ENCODE measurements around the gene SMOC2.

DNA sequence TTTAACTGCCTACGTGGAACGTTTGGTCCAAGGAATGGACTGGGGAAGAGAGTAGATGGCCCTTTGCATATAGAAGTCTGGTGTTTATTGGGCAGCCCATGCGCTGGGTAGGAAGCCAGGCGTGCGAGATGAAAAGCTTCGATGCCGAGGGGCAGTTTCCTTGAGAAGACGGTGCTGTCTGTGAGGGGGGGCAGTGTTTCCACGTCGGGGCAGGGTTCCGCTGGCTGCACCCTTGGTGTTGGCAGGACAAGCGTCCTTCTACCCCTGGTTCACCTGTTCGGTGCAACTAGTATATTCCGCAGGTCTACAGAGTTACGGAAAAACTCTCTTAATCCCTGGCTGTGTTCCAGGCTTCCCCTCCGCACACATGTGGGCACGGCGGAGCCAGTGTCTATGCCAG, 88.2 kb downstream of the SMOC2 start:
- no peak for TF ChIP-seq IRF2 (CRISPR knock-in tag; IDR thresholded peaks at IDR 0.05)
- TF ChIP-seq HDAC1 (CRISPR knock-in tag; IDR thresholded peaks at IDR 0.05): no peak
- TF ChIP-seq GATA4 (IDR thresholded peaks at IDR 0.05; ENCODE audit: borderline replicate concordance, low read depth): no peak
- no peak for TF ChIP-seq ZMAT3 (CRISPR knock-in tag; conservative IDR thresholded peaks at IDR 0.05)

Measured in HepG2 (cell line).